Muscle of leg (tissue), 11 donors: ENCODE data around the gene WDR74. TPM values are rescaled to one million over a fixed set of nuclear protein-coding genes. Genes with fewer than 3 reads are reported as not detected.
"Not testable (repeated sequence)": the region's sequence is repeated elsewhere in the genome, so short reads cannot be mapped to it uniquely, and the experiment has no call there.

ENCODE experiments used
- DNase-seq: peaks from one replicate; pipeline ENCODE4 v3.0.0; 2013
- H3K27ac ChIP-seq: one replicate; pipeline ENCODE4 v1.5.1; 2013; ENCODE audit warnings: mild to moderate bottlenecking, low read length, control low read depth
- H3K27me3 ChIP-seq: one replicate; pipeline ENCODE4 v1.6.1; 2013; ENCODE audit warnings: low read length; ENCODE audit not compliant: control insufficient read depth, insufficient read depth
- H3K36me3 ChIP-seq: one replicate; pipeline ENCODE4 v1.6.1; 2013; ENCODE audit warnings: low read length; ENCODE audit not compliant: control insufficient read depth, insufficient read depth
- H3K4me1 ChIP-seq: one replicate; pipeline ENCODE4 v1.6.1; 2013; ENCODE audit warnings: low read length; ENCODE audit not compliant: control insufficient read depth, insufficient read depth
- H3K4me3 ChIP-seq: one replicate; pipeline ENCODE4 v1.5.1; 2013; ENCODE audit warnings: low read length, control low read depth
- H3K9me3 ChIP-seq: replicated peaks from 2 replicates; pipeline ENCODE4 v1.6.1; 2013; ENCODE audit warnings: low read depth, low read length; ENCODE audit not compliant: control insufficient read depth
- WGBS: methylation state at CpG from one replicate; pipeline ENCODE4 v1.1.5; 2013; ENCODE audit warnings: missing lambda C conversion rate; ENCODE audit not compliant: insufficient coverage; 5-methylcytosine and 5-hydroxymethylcytosine counted together
- polyA plus RNA-seq, 8 donors: library from polyadenylated mRNA; unstranded; fragments of 120-200 nt; gene quantifications; one replicate each; pipeline versions ENCODE4 v1.2.1 to v1.2.3, GENCODE V29; 2013; ENCODE audit warnings: inconsistent platforms in 1 of 8, low replicate concordance in 1 of 8; ENCODE audit not compliant: insufficient read length in 8 of 8, insufficient read depth in 1 of 8
- total RNA-seq: library from RNA; stranded (reverse); fragments of 120-200 nt; gene quantifications from one replicate; pipeline ENCODE4 v1.2.4, GENCODE V29; 2013

The WDR74 gene
- total and polyA plus RNA-seq, 9 donors = 28.3 to 41.8 (median 34.9) TPM

- H3K4me1 ChIP-seq = peaks cover 40% of the 10 kb centered on the region
- H3K4me3 ChIP-seq = peak within 1 kb of the TSS; percentile 99
- H3K36me3 ChIP-seq = peaks cover 37% of the 10 kb centered on the region
- under 1% methylated on average over 69 of the region's 69 CpGs for WGBS
- no peaks in the 10 kb centered on the region for H3K9me3 ChIP-seq
- peak within 1 kb of the TSS; percentile 100 for H3K27ac ChIP-seq
- DNase-seq = peak; percentile 95
- no peaks in the 10 kb centered on the region for H3K27me3 ChIP-seq
Observed at GRCh38 chr11:62880803-62881578, 41.6 kb upstream of the WDR74 start, which contains the start of gene SLC3A2. TSS of gene SLC3A2 (plus strand) at chr11:62880896. CDS start at chr11:62881024, 128 bp downstream.

GRCh38 chr11:62880231-62880802 lies 40.9 kb upstream of the WDR74 start:
- Histone ChIP-seq H3K27ac (peak overlapping the region; percentile 100), H3K4me3 (peak overlapping the region; percentile 99), H3K4me1 (peaks cover 40% of the 10 kb centered on the region), H3K27me3 (no peaks in the 10 kb centered on the region), H3K36me3 (peaks cover 30% of the 10 kb centered on the region), H3K9me3 (no peaks in the 10 kb centered on the region)
- 0% methylated on average over 16 of the region's 16 CpGs for WGBS
- peak; percentile 80 for DNase-seq

- 65% methylated on average over 5 of the region's 7 CpGs for WGBS
- H3K4me3 ChIP-seq = no peak overlapping the region
- DNase-seq = peak; percentile 69
- no peaks in the 10 kb centered on the region for H3K9me3 ChIP-seq
- no peaks in the 10 kb centered on the region for H3K27me3 ChIP-seq
- H3K36me3 ChIP-seq = peaks cover 21% of the 10 kb centered on the region
- H3K27ac ChIP-seq = peak overlapping the region; percentile 100
- H3K4me1 ChIP-seq = peaks cover 40% of the 10 kb centered on the region
Observed at GRCh38 chr11:62879235-62879978, 40.0 kb upstream of the WDR74 start.

GRCh38 chr11:62876712-62877111 lies 37.3 kb upstream of the WDR74 start:
- Histone ChIP-seq H3K9me3 (no peaks in the 10 kb centered on the region), H3K36me3 (no peaks in the 10 kb centered on the region), H3K27me3 (no peaks in the 10 kb centered on the region), H3K4me3 (no peak overlapping the region), H3K4me1 (peaks cover 17% of the 10 kb centered on the region), H3K27ac (no peak overlapping the region)
- no peak for DNase-seq
- 92% methylated on average over 4 of the region's 6 CpGs for WGBS

- H3K27me3 ChIP-seq = no peaks in the 10 kb centered on the region
- H3K9me3 ChIP-seq = no peaks in the 10 kb centered on the region
- no peak for DNase-seq
- H3K4me1 ChIP-seq = peaks cover 16% of the 10 kb centered on the region
- 76% methylated on average over 5 of the region's 7 CpGs for WGBS
- no peaks in the 10 kb centered on the region for H3K36me3 ChIP-seq
- H3K27ac ChIP-seq = no peak overlapping the region
- H3K4me3 ChIP-seq = no peak overlapping the region
Observed at GRCh38 chr11:62875698-62876478, 36.5 kb upstream of the WDR74 start.

- WGBS = no CpG with 5 or more reads among the region's 7 CpGs
- no peaks in the 10 kb centered on the region for H3K27me3 ChIP-seq
Observed at GRCh38 chr11:62874851-62875250, 35.5 kb upstream of the WDR74 start.

GRCh38 chr11:62865635-62866034 lies 26.2 kb upstream of the WDR74 start:
- H3K9me3 ChIP-seq = no peaks in the 10 kb centered on the region
- no peak for DNase-seq
- no peaks in the 10 kb centered on the region for H3K36me3 ChIP-seq
- H3K27ac ChIP-seq = no peak overlapping the region
- no peak overlapping the region for H3K4me3 ChIP-seq
- 79% methylated on average over 2 of the region's 6 CpGs for WGBS
- no peaks in the 10 kb centered on the region for H3K4me1 ChIP-seq
- H3K27me3 ChIP-seq = no peaks in the 10 kb centered on the region

More at GRCh38 chr11:62874851-62875250, 35.5 kb upstream of the WDR74 start:
- Histone ChIP-seq H3K4me1 (peaks cover 8% of the 10 kb centered on the region), H3K9me3 (no peaks in the 10 kb centered on the region), H3K36me3 (no peaks in the 10 kb centered on the region), H3K27ac (no peak overlapping the region), H3K4me3 (no peak overlapping the region)
- no peak for DNase-seq

- no peaks in the 10 kb centered on the region for H3K4me1 ChIP-seq
- no peaks in the 10 kb centered on the region for H3K27me3 ChIP-seq
- DNase-seq = no peak
- no peak overlapping the region for H3K4me3 ChIP-seq
- no peak overlapping the region for H3K27ac ChIP-seq
- H3K36me3 ChIP-seq = no peaks in the 10 kb centered on the region
- WGBS = no CpG with 5 or more reads among the region's 4 CpGs
- no peaks in the 10 kb centered on the region for H3K9me3 ChIP-seq
Observed at GRCh38 chr11:62863687-62864335, 24.4 kb upstream of the WDR74 start.

GRCh38 chr11:62861564-62862192 lies 22.3 kb upstream of the WDR74 start:
- not testable (repeated sequence) for H3K4me1 ChIP-seq, DNase-seq, H3K9me3 ChIP-seq, H3K36me3 ChIP-seq, H3K27ac ChIP-seq, H3K27me3 ChIP-seq, H3K4me3 ChIP-seq
- 80% methylated on average over 14 of the region's 16 CpGs for WGBS
